D341Med (cell line): ENCODE data around the gene SLC15A2.

Source experiments
- DNase-seq: peaks from one replicate; pipeline ENCODE4 v3.0.0; 2012; ENCODE audit warnings: low spot score

Gene SLC15A2

DNA sequence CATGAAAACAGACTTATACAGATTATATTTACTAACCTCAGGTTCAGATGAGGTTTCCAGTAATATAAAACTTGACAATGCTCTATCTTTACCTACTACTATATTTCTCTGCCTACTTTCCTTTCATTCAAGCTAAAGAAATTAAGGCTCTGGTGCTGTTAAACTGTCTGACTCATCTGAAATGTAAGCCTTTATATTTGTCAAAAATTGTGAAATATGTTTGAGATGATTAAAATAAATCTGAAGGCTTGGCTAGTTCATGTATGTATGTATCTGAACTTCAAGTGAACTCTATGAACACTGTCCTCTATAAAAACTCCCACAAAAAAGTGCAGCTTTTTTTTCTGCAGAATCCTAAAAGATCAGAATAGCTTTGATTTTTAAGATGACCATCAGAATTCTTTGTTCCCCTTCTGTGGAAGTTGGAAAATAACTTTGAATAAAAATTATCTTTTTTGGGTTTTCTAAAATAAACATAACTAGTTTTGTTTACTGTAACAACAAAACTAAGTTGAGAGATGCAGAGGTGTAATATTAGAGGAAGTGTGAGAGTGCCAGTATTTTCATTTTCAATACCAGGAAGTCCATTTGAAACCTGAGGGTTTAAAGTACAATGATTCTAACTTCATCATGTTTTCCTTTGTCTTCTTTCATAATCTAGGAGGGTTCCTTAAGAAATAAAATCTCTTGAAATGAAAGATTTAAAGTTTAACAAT, 85.7 kb downstream of the SLC15A2 start:
- no peak for DNase-seq

- no peak for DNase-seq
These were observed 86.2 kb downstream of the SLC15A2 start for GRCh38 chr3:121980450-121980796.

GRCh38 chr3:121981473-121981872, 87.3 kb downstream of the SLC15A2 start:
- DNase-seq: no peak

- DNase-seq: no peak
These were observed 91.6 kb downstream of the SLC15A2 start for GRCh38 chr3:121985846-121986245.

GRCh38 chr3:121988146-121988545, 93.9 kb downstream of the SLC15A2 start:
- DNase-seq: no peak

GRCh38 chr3:121989943-121990342, 95.7 kb downstream of the SLC15A2 start:
- DNase-seq: no peak

DNA sequence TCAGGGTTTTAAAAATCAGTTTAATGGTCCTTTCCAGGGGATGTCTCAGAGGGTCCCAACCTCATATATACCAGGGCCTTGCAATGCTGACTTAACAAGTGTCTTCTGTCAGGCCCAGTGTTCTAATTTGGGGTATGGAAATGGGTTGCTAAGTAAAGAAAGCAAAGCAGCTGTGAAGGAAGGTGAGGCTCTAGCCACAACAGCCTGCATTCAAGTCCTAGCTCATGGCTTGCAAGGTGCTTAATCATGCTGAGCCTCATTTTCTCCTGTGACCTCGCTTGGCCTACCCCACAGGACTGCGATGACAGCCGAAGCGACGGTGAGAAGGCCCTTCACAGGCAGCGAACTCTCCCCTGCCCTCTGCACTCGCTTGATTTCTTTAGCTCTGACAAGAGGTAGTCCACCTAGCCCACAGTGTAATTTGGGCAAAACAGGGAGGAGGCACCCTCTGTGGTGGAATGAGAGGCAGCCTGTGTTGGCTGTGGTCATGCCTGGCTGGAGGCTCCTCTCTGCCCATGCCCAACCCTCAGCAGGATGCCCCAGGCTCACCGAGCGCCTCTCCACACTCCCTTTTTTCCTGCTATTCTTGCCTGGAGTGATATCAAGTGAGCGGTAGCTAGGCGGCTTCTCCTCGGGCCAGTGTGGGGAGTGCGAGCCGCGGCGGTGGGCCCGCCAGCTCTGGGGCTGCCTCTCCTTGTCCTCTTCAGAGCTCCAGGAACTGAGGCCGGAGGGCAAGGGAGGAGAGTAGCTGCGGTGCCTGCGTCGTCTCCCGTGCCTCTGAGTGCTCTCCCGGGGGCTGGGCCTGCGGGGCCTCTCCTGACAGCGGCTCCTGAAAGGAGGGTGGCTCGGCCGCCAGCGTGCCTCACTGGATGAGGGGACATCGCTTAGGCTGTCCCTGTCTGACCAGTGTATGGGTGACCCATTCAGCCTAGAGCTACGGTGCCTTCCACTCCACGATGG, 98.7 kb downstream of the SLC15A2 start:
- DNase-seq: no peak
